Measurements from ENCODE around the gene GJA10.
A peak's percentile ranks its signal among the peaks of the same experiment; 100 is the strongest.
"Not testable (repeated sequence)": the region's sequence is repeated elsewhere in the genome, so short reads cannot be mapped to it uniquely, and the experiment has no call there.

The GJA10 gene

GRCh38 chr6:89895276-89895874, 1.1 kb downstream of the GJA10 start:
- TF ChIP-seq SPI1 (IDR thresholded peaks at IDR 0.05; ENCODE audit: borderline replicate concordance, low read depth) (no peak), CTCF (IDR thresholded peaks at IDR 0.05; ENCODE audit: insufficient read depth, low read length) (no peak), POLR2AphosphoS5 (IDR thresholded peaks at IDR 0.05; ENCODE audit: low read depth) (no peak), GABPA (IDR thresholded peaks at IDR 0.05; ENCODE audit: low read depth) (no peak), REST (IDR thresholded peaks at IDR 0.05; ENCODE audit: insufficient replicate concordance, low read depth) (peak; percentile 98)
- H3K27ac ChIP-seq (replicated peaks), result no peak overlapping the region
- peak in 1 of 2 experiments; percentile 11 for DNase-seq (ENCODE audit: low read depth in 1 of 2, low spot score in 1 of 2)
- H3K4me3 ChIP-seq (replicated peaks; ENCODE audit: insufficient read depth, low read length), result no peak overlapping the region
- H3K27me3 ChIP-seq (ENCODE audit: insufficient read depth, poor library complexity, severe bottlenecking), result peaks cover 3% of the 10 kb centered on the region

GRCh38 chr6:89910001-89910901, 16.0 kb downstream of the GJA10 start:
- DNase-seq (ENCODE audit: low read depth in 1 of 2, low spot score in 1 of 2); H3K27me3 ChIP-seq (ENCODE audit: insufficient read depth, poor library complexity, severe bottlenecking); H3K4me3 ChIP-seq (replicated peaks; ENCODE audit: insufficient read depth, low read length); H3K27ac ChIP-seq (replicated peaks): not testable (repeated sequence)

- H3K4me3 ChIP-seq (replicated peaks; ENCODE audit: insufficient read depth, low read length), result no peak overlapping the region
- H3K27ac ChIP-seq (replicated peaks), result no peak overlapping the region
- TF ChIP-seq CTCF (IDR thresholded peaks at IDR 0.05; ENCODE audit: insufficient read depth, low read length), result no peak
- no peaks in the 10 kb centered on the region for H3K27me3 ChIP-seq (ENCODE audit: insufficient read depth, poor library complexity, severe bottlenecking)
- no peak for DNase-seq (ENCODE audit: low read depth in 1 of 2, low spot score in 1 of 2)
Measured at GRCh38 chr6:89910902-89911240, 16.6 kb downstream of the GJA10 start.

GRCh38 chr6:89916136-89916920, 22.1 kb downstream of the GJA10 start:
- no peak for DNase-seq (ENCODE audit: low read depth in 1 of 2, low spot score in 1 of 2)
- TF ChIP-seq CTCF (IDR thresholded peaks at IDR 0.05; ENCODE audit: insufficient read depth, low read length) (no peak), POLR2AphosphoS5 (IDR thresholded peaks at IDR 0.05; ENCODE audit: low read depth) (no peak), GABPA (IDR thresholded peaks at IDR 0.05; ENCODE audit: low read depth) (no peak), SPI1 (IDR thresholded peaks at IDR 0.05; ENCODE audit: borderline replicate concordance, low read depth) (no peak), REST (IDR thresholded peaks at IDR 0.05; ENCODE audit: insufficient replicate concordance, low read depth) (no peak)
- no peaks in the 10 kb centered on the region for H3K27me3 ChIP-seq (ENCODE audit: insufficient read depth, poor library complexity, severe bottlenecking)
- no peak overlapping the region for H3K4me3 ChIP-seq (replicated peaks; ENCODE audit: insufficient read depth, low read length)
- no peak overlapping the region for H3K27ac ChIP-seq (replicated peaks)

Data from HL-60 (cell line).